ENCODE data around the gene IRF4.

IRF4 gene

GRCh38 chr6:353642-354614 is 37.6 kb upstream of the IRF4 start:
- no peak for DNase-seq (ENCODE audit: low read depth, low spot score)

GRCh38 chr6:354631-355280 is 36.8 kb upstream of the IRF4 start:
- no peak for DNase-seq (ENCODE audit: low read depth, low spot score)

- no peak for DNase-seq (ENCODE audit: low read depth, low spot score)
These were observed 36.0 kb upstream of the IRF4 start for GRCh38 chr6:355373-356208.

- DNase-seq (ENCODE audit: low read depth, low spot score): no peak
These were observed 34.7 kb upstream of the IRF4 start for GRCh38 chr6:356828-357251.

- DNase-seq (ENCODE audit: low read depth, low spot score): no peak
These were observed 34.2 kb upstream of the IRF4 start for GRCh38 chr6:357261-357790.

GRCh38 chr6:357791-358341 is 33.7 kb upstream of the IRF4 start:
- no peak for DNase-seq (ENCODE audit: low read depth, low spot score)

- no peak for DNase-seq (ENCODE audit: low read depth, low spot score)
These were observed 33.1 kb upstream of the IRF4 start for GRCh38 chr6:358432-358831.

GRCh38 chr6:358847-359246 is 32.7 kb upstream of the IRF4 start:
- DNase-seq (ENCODE audit: low read depth, low spot score): no peak

GRCh38 chr6:359261-360035 is 32.1 kb upstream of the IRF4 start:
- DNase-seq (ENCODE audit: low read depth, low spot score): no peak

GRCh38 chr6:360349-360748 is 31.2 kb upstream of the IRF4 start:
- no peak for DNase-seq (ENCODE audit: low read depth, low spot score)

GRCh38 chr6:360764-361373 is 30.7 kb upstream of the IRF4 start:
- no peak for DNase-seq (ENCODE audit: low read depth, low spot score)

- DNase-seq (ENCODE audit: low read depth, low spot score): no peak
These were observed 30.0 kb upstream of the IRF4 start for GRCh38 chr6:361411-362132.

GRCh38 chr6:362231-362923 is 29.2 kb upstream of the IRF4 start:
- no peak for DNase-seq (ENCODE audit: low read depth, low spot score)

- DNase-seq (ENCODE audit: low read depth, low spot score): no peak
These were observed 28.7 kb upstream of the IRF4 start for GRCh38 chr6:362924-363249.

GRCh38 chr6:363291-363690 is 28.3 kb upstream of the IRF4 start:
- DNase-seq (ENCODE audit: low read depth, low spot score): no peak

- DNase-seq (ENCODE audit: low read depth, low spot score): no peak
These were observed 27.6 kb upstream of the IRF4 start for GRCh38 chr6:363909-364308.

GRCh38 chr6:364609-365540 is 26.7 kb upstream of the IRF4 start:
- no peak for DNase-seq (ENCODE audit: low read depth, low spot score)

GRCh38 chr6:365835-366234 is 25.7 kb upstream of the IRF4 start:
- no peak for DNase-seq (ENCODE audit: low read depth, low spot score)
